CD4-positive, alpha-beta T cell treated with Interleukin-15 for 1 hour (primary cell): ENCODE measurements around the gene FOXP3.

ENCODE experiments used
- DNase-seq: peaks from one replicate; pipeline ENCODE4 v3.0.0-alpha.2; 2020

Gene FOXP3

DNA sequence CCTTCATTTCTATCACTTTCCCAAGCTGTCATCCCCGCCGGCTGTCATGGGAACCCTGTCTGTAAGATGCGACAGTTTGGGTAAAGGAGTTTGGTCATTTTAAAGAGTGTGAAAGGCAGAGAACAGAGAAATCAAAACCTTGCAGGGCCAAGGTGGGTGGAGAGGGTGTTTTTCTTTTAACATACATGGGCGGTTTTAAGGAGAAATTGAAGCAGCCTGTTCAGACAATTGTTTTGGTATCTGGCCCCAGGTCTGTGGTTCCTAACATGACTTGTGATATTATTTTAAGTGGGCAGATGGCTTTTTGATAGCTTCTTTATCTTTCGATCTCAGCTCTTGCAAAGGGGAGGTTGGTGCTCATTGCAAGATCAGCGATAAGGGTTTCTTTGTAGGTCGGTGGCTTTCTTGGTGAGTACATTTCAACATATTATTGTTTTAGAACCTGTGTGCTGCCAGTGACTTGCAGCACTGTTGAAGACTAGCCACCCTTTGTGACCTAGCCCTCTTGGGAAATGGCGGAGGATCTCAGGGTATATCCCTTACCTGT is 8.7 kb upstream of the FOXP3 start:
- peak; percentile 60 for DNase-seq

DNA sequence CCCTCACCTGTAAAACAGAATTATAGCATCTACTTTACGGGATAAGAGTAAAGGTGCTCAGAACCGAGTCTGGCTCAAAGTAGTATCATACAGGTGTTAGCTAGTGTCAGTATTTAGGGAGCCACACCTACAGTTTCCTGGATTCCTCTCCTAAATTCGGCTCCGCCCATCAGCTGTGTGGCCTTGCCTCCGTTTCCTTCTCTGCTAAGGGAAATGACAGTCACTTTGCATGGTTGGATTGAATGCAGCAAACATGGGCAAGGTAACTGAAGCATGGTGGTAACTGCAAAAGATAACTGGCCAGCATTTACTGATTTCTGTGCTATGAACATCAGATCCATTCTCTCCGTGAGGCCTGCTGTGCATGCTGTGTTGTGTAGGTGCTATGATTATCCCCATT is 7.9 kb upstream of the FOXP3 start:
- DNase-seq: no peak

DNA sequence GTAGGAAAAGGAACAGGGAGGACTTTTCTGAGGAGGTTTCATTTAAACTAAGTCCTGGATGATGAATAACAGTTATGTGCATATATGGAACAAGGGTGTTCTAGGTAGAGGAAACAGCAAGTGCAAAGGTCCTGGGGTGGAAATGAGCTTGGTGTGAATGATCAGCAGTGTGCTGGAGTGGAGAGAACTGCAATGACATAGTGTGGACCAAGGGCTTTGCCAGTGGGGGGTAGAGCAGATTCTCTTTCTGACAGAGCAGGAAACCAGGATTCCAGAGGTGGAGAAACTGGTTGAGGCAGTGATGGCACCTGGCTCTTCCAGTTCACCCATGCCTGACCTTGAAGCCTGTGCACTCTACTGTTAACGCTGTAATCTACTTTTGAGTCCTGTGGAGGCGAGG is 6.8 kb upstream of the FOXP3 start:
- DNase-seq: no peak

DNA sequence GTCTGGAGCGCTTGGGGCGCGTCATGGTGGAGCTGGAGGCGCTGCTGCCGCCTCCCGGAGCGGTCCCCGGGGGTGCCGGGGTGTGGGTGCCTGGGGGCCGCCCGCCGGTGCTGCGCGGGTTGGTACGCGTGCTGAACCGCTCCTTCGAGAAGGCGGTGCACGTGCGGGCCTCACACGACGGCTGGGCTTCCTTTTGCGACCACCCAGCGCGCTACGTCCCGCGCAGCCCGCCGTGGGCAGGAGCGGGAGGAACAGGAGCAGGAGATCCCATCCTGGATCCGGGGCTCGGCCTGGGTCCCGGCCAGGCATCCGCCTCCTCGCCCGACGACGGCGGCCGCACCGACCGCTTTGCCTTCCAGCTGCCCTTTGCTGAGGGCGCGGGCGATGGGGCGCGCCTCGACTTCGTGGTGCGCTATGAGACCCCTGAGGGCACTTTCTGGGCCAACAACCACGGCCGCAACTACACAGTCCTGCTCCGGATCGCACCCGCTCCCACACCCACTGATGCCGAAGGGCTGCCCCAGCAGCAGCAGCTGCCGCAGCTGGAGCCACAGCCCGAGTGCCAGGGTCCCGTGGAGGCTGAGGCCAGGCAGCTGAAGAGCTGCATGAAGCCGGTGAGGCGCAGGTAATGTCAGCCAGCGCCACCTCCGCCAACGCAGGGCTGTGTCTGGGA is 5.9 kb upstream of the FOXP3 start:
- DNase-seq: no peak

DNA sequence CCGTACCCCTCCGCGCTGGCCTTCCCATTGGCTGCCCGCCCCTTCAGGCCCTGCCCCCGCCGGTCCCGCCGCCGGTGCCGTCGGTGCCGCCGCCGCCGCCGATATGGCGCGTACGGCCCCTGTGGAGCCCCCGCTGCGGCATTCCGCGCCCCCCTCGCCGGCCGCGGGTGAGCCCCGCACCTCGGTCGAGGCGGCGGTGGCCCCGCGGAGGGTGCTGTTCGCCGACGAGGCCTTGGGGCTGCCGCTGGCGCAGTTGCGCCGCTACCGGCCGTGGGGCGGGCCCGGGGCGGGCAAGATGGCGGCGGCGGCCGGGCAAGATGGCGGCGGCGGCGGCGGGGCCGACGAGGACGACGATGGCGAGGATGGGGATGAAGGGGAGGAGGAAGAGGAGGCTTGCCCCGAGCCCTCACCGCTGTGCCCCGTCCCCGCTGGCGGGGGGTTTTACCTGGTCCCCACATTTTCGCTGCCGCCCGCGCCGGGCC is 5.3 kb upstream of the FOXP3 start, which contains the start of gene PPP1R3F:
Gene PPP1R3F (plus strand): TSS at position 27 of the 482 bp plus-strand sequence. CDS start 77 bp downstream, at position 104.
- no peak for DNase-seq

DNA sequence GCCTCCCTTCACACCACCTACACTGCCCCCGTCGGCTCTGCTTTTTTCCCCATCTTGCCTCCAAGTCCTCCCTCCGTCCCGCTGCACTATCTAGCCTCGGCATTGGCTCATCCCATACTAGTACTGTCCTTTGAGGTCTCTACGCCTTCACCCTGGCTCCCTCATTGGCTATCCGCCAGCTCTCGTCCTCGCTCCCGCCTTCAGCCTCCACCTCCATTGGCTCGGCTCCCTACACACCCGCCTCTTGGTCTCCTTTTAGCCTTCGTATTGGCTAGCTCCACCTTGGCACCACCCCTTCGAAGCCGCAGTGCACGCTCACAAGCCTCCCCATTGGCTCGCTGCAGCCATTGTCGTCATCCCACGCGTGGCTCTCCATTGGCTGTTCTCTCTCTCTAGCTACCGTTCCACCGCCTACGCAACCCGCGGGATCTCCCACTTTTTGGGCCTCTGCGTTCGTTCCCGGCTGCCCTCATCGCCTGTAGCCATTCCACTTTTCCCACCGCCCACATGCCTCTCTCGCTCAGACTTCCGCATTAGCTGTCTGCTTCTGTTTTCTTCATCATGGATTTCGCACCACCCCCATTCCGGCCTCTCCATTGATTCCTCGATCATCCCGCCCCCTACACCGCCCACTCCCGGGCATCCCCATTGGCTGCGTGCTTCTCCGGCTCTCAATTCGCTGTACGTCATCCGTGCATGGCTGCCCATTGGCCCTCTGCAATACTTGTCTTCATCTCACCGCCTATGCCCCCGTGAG is 4.7 kb upstream of the FOXP3 start:
- peak; percentile 98 for DNase-seq

DNA sequence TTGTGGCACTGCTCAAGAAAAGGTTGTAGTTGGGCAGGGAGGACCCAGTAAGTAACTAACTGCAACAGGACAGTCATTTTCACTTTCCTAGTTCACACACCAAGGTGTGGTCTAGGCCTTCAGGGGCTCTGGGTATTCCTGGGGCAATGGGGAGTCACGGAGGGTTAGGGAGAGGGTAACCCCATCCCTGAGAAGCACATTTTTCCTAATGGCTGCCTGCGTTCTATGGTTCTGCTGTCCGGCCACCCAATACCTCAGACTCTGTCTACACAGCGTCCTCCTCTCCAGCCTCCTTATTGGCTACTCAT is 4.1 kb upstream of the FOXP3 start:
- DNase-seq: no peak

DNA sequence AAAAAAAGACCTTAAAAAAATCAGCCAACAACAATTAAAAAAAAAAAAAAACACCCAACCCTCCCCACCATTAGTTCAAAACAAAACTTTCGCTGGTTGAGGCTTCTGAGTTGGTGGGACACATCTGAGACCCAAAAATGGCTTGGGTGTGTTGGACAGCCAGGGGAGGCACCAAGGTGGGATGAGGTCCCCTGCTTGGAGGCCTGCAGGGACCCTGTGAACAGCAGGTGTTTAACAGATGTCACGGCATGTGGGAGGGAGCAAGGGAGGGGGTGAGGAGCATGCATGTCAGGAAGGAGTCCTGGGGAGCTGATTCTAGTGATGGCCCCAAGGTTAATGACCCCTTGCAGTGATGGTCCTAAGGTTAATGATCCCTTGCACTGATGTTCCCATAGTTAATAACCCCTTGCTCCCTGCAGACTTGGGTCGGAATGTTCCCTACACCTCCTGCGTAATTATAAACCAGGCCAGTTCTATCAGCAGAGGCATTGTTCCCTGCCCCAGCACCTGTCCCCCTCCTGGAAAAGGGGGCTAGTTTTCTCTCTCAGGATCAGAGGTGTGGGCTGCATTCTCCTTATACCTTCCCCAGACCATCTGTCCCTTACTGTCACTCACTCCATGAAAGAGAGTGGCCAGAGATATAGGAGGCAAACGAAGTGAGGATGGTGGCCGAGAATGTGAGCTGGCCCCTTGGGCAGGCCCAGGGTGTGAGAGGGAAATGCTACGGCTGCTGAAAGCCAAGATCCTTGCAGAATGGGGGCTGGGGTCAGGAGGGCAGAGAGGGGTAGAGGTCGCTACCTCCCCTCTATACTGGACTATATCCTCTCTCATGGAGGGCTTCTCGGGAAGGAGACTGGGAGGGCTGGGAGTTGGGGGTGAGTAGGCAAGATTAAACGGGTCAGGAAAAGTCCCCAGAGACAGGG is 2.3 kb upstream of the FOXP3 start:
- DNase-seq: no peak

DNA sequence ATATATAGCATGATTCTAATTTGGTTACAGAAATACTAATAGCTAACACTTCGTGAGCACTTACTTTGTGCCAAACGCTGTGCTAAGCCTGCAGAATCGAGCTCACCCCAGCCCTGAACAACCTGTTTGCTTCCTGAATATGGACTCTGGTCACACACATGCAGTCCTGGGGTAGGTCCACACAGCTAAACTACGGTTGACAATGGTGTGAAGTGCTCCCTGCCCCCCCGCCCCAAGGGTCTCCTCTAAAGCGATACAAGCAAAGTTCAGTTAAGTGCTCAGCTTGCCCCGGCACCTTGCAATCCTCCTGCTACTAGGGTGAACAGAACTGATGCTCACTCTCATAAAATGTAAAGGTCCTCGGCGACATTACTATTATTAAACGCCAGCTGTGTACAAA is 879 bp downstream of the FOXP3 start:
- DNase-seq: no peak

DNA sequence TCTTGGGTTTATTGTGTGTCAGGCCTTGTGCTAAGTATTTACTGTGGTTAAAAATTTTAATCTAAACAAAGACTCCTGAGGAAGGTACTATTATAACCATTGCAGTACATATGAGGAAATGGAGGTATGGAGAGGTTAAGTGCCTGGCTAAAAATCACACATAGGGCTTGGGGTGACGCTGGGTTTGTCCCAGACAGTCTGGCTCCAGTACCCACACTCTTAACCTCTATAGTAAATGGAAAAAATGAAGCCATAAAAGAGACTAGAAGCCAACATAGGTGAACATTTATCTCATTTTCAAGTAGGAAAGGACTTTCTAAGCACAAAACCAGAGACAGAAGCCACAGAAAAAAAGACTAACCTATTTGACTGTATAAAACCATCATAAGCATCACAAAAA is 1.9 kb downstream of the FOXP3 start:
- DNase-seq: no peak

DNA sequence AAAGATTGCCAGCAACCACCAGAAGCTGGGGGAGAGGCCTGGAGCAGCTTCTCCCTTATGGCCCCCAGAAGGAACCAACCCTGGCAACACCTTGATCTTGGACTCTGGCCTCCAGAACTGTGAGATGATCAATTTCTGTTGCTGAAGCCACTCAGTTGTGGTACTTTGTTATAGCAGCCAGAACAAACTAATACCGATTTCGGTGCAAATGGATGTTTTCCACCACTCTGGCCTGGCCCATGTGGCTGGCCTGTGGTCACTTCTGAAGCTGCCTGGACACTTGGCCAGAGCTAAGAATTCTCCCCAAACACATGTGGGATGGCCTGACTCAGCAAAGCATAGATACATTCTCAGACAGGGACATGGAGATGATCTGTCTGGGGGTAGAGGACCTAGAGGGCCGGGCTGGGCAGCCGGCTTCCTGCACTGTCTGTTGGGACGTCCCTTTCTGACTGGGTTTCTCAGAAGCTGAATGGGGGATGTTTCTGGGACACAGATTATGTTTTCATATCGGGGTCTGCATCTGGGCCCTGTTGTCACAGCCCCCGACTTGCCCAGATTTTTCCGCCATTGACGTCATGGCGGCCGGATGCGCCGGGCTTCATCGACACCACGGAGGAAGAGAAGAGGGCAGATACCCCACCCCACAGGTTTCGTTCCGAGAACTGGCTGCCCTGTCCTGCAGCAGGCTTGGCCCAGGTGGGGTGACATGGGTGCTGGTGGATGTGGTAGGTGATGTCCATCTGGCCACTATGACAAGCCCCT is 4.1 kb downstream of the FOXP3 start:
- no peak for DNase-seq

DNA sequence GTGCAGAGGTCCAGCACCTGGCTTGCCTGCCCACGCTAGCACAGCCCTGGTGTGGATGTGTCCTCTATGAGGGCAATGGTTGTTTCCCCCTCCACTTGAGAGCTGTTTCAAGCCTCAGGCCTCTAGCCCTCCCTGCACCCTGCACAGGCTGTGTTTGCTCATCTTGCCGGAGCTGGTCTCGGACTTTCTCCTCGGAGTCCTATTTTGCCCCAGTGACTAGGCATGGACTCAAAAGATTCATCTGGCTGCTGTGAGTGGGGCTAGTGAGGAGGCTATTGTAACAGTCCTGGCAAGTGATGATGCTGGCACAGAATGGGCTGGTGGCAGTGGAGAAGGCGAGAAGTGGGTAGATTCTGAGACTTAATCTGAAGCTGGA is 5.8 kb downstream of the FOXP3 start:
- DNase-seq: no peak

DNA sequence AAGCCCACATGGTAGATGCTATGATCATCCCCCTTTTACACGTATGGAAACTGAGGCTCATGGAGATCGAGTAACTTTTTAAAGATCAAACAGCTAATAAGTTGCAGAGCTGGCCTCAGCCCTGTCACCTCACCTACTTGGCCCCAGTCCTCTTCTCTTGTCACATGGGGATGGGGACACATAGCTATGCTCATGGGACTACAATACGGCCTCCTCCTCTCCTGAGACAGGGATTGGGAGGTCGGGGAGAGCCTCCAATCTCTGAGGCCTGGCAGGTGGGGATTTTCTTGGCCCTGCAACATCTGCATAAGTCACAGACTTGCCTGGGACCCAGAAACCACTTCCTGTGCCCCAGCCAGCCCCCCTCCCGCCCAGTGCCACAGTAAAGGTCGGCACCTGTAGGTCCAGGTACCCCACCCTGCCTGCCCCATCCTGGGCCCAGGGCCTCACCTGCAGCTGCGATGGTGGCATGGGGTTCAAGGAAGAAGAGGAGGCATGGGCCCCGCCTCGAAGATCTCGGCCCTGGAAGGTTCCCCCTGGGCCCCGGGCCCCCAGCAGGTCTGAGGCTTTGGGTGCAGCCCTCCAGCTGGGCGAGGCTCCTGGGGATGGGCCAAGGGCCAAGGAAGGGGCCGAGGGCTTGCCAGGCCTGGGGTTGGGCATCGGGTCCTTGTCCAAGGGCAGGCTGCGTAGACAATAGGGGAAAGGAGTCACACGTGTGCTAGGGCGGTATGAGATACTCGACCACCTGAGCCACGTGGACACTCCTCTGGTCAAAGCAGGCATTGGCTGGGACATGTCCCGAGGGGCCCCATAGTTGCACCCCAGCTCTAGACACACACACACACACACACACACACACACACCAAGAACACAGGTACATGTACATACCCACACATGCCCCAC is 6.4 kb downstream of the FOXP3 start:
- DNase-seq: no peak

DNA sequence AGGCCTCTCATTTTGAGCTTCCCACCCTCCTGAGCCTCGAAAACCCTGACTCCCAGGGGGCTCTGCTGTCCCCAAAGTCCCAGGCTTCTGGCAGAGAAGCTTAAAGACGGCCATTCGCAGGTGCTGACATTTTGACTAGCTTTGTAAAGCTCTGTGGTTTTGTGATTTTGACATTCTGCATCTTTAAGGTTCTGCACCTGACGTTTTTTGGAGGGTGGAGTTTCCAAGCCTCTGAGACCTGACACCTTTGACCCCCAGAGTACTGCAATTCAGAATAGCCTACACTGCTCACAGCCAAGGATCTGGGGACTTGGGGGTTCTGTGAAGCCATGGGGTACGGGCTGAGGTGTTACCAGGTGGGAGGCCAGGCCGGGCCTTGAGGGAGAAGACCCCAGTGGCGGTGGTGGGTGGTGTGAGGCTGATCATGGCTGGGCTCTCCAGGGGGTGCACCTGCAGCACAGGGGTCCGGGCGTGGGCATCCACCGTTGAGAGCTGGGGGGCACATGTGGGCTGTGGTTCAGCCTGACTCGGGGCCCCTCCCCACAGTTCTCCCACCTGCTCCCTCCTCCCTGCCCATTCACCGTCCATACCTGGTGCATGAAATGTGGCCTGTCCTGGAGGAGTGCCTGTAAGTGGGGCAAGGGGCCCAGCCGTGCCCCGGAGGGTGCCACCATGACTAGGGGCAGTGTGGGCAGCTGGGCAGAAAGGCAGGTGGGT is 7.3 kb downstream of the FOXP3 start:
- DNase-seq: no peak

DNA sequence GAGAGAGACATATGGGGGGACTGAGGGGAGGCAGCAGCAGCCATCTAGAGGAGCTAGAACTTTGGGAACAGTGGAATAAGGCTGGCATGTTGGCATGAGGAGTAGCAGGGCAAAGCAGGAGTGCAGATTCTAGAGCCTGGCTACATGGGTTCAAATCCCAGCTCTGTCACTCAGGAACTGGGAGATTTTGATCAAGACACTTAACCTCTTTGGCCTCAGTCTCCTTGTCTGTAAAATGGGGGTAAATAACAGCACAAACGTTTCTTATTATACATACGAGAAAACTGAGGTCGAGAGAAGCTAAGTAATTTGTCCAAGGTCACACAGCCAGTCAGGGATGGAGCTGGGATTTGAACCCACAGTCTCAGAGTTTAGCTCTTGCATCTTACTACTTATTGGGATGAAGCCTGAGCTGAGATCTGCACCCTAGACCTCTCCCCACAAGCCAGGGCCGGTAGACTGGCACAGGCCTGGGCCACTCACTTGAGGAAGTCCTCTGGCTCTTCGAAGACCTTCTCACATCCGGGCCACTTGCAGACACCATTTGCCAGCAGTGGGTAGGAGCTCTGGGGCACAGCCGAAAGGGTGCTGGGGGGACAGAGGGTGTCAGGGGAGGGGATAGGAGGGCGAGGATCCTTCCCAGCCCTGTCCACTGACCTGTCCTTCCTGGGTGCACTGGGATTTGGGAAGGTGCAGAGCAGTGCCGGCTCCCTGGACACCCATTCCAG is 8.1 kb downstream of the FOXP3 start:
- no peak for DNase-seq

DNA sequence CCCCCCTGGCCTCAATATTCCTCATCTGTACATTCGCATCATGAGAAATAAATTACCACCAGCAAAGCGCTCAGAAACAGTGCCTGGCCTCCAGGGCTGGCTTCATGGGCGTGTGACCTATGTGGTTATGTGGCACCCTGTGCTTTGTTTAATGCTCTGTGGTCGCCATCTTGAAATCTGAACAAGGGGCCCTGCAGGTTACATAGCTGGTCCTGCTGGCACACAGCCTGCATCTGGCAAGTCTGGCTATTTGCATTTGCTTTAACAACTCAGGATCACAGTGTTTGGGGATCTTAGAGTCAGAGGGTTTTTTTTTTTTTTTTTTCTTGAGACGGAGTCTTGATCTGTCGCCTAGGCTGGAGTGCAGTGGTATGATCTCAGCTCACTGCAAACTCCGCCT is 9.9 kb downstream of the FOXP3 start:
- no peak for DNase-seq

DNA sequence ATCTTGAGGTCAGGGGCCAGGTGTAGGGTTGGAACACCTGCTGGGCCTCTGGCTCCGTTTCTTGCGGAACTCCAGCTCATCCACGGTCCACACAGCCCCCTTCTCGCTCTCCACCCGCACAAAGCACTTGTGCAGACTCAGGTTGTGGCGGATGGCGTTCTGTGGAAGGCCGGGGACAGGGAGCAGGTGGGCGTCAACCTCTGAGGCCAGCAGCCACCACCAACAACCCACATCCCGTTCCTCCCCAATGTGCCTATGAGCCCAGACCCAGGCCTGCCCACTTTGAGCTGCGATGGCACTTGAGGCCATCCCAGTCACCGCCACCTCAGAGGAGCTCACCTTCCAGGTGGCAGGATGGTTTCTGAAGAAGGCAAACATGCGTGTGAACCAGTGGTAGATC is 13.2 kb downstream of the FOXP3 start:
- no peak for DNase-seq

DNA sequence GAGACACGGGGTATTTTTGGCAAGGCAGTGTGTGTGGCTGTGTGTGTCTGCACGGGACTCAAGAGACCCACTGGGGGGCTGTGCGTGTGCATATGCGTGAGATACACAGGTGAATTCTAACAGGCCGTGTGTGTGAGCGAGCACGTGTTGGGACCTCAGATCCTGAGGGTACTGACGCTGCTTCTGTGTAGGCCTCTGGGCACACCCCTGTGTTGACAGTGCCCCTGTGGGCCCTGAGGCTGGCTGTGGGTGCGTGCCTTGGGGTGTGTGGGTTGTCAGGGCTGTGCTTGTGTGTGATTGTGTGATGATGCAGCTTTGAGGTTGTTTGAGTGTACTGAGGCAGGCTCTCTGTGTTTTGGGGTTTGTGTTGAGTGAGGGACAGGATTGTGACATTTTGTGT is 13.9 kb downstream of the FOXP3 start:
- no peak for DNase-seq

DNA sequence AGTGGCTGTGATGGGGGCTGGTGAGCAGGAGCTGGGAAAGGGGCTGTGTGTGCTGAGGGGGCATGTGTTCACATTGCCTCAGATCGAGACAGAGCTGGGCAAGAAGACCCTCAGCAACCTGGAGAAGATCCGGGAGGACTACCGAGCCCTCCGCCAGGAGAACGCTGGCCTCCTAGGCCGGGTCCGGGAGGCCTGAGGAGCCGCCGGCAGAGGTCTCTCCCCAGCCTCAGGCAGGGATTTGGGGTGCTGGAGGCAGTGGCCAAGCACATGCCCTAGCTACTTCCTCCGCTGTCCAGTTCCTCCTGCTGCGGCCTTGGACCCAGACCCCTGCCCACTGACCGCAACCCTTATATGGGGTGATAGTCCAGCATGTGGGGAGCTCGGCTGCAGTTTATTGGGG is 14.4 kb downstream of the FOXP3 start:
- DNase-seq: no peak

DNA sequence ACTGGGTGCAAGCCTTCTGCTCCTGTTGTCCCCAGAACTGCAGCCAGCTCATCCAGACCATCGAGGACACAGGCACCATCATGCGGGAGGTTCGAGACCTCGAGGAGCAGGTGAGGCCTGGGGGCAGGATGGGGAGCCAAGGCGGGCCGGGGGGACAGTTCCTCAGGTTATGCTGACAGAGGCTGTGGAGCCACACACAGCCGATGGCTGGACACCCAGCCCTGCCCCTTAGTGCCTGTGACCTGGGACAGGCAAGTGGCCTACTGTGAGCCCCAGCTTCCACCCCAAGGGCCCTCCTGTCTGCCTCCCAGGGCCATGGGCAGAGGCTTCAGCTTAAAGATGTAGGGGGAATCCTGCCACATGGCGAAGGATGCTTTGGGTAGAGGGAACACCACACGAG is 14.9 kb downstream of the FOXP3 start:
- DNase-seq: no peak
